HepG2 (cell line): ENCODE measurements around the gene PWWP2A. TPM values are rescaled to one million over a fixed set of nuclear protein-coding genes. Genes with fewer than 3 reads are reported as not detected.

ENCODE experiments used
- AGO1 ChIP-seq: fragments of 200-400 bp; formaldehyde crosslinking; IDR thresholded peaks from 2 replicates; pipeline ENCODE4 v1.6.1; 2017; ENCODE audit warnings: mild to moderate bottlenecking, low read depth, low read length, moderate library complexity; ENCODE audit not compliant: poor library complexity, severe bottlenecking
- ARID5B ChIP-seq: IDR thresholded peaks from 2 replicates; pipeline ENCODE4 v1.4.0; 2020; ENCODE audit warnings: mild to moderate bottlenecking, missing genetic modification reagents
- ATRX ChIP-seq: sonication (generic); formaldehyde crosslinking; IDR thresholded peaks from 2 replicates; pipeline ENCODE4 v1.4.0; 2020; ENCODE audit warnings: missing genetic modification reagents, borderline replicate concordance
- BCL6 ChIP-seq: IDR thresholded peaks from 2 replicates; pipeline ENCODE4 v1.6.1; 2016; ENCODE audit warnings: missing genetic modification reagents, missing compliant biosample characterization
- BRCA1 ChIP-seq: sonication (generic); formaldehyde crosslinking; IDR thresholded peaks from 2 replicates; pipeline ENCODE4 v1.4.0; 2020; ENCODE audit warnings: missing genetic modification reagents
- FOXO1 ChIP-seq: sonication (generic); formaldehyde crosslinking; IDR thresholded peaks from 2 replicates; pipeline ENCODE4 v1.4.0; 2020; ENCODE audit warnings: missing genetic modification reagents
- JUN ChIP-seq: sonication (generic); formaldehyde crosslinking; IDR thresholded peaks from 2 replicates; pipeline ENCODE4 v1.4.0; 2020; ENCODE audit warnings: mild to moderate bottlenecking, missing genetic modification reagents
- KLF6 ChIP-seq: IDR thresholded peaks from 2 replicates; pipeline ENCODE4 v1.8.0; 2016; ENCODE audit warnings: missing biosample characterization, missing genetic modification reagents
- NFYB ChIP-seq: sonication (generic); formaldehyde crosslinking; IDR thresholded peaks from 2 replicates; pipeline ENCODE4 v1.4.0; 2020; ENCODE audit warnings: missing genetic modification reagents
- NR2C2 ChIP-seq: sonication (generic); formaldehyde crosslinking; IDR thresholded peaks from 2 replicates; pipeline ENCODE4 v1.4.0; 2020; ENCODE audit warnings: missing genetic modification reagents, mild to moderate bottlenecking, moderate library complexity, borderline replicate concordance
- NR2F1 ChIP-seq, 2 experiments: fragments of 450-650 bp in 1 of 2; formaldehyde crosslinking in 1 of 2; IDR thresholded peaks; 2 replicates each; pipeline versions ENCODE4 v1.5.0 to v1.6.1; 2016 to 2020; ENCODE audit warnings: mild to moderate bottlenecking in 1 of 2, missing compliant biosample characterization in 1 of 2, missing genetic modification reagents in 1 of 2, moderate library complexity in 1 of 2
- SOX13 ChIP-seq, 3 experiments: fragments of 450-650 bp in 1 of 3; sonication (generic) in 1 of 3; formaldehyde crosslinking in 1 of 3; IDR thresholded peaks in 2 of 3; conservative IDR thresholded peaks in 1 of 3; 2 replicates each; pipeline versions ENCODE4 v1.5.0 to v1.6.1; 2016 to 2020; ENCODE audit warnings: antibody characterized with exemption in 1 of 3, mild to moderate bottlenecking in 1 of 3, missing compliant biosample characterization in 1 of 3, missing genetic modification reagents in 1 of 3, moderate library complexity in 1 of 3
- SRSF9 ChIP-seq: fragments of 200-400 bp; formaldehyde crosslinking; IDR thresholded peaks from 2 replicates; pipeline ENCODE4 v1.6.1; 2018; ENCODE audit warnings: borderline replicate concordance, mild to moderate bottlenecking, low read depth, low read length; ENCODE audit not compliant: insufficient read depth, poor library complexity, severe bottlenecking
- SSRP1 ChIP-seq: IDR thresholded peaks from 2 replicates; pipeline ENCODE4 v1.6.1; 2016; ENCODE audit warnings: control low read depth
- ZNF225 ChIP-seq: sonication (generic); formaldehyde crosslinking; IDR thresholded peaks from 2 replicates; pipeline ENCODE4 v1.4.0; 2020; ENCODE audit warnings: mild to moderate bottlenecking, missing genetic modification reagents
- ZNF234 ChIP-seq: sonication (generic); formaldehyde crosslinking; conservative IDR thresholded peaks from 2 replicates; pipeline ENCODE4 v1.5.1; 2020; ENCODE audit warnings: mild to moderate bottlenecking, missing genetic modification reagents
- ZNF329 ChIP-seq: sonication (generic); formaldehyde crosslinking; IDR thresholded peaks from 2 replicates; pipeline ENCODE4 v1.9.0; 2021; ENCODE audit warnings: low read depth, mild to moderate bottlenecking, missing genetic modification reagents
- ZNF335 ChIP-seq: sonication (generic); formaldehyde crosslinking; IDR thresholded peaks from 2 replicates; pipeline ENCODE4 v1.4.0; 2020; ENCODE audit warnings: missing genetic modification reagents
- ZNF350 ChIP-seq: sonication (generic); formaldehyde crosslinking; IDR thresholded peaks from 2 replicates; pipeline ENCODE4 v1.4.0; 2020; ENCODE audit warnings: mild to moderate bottlenecking, low read depth, missing genetic modification reagents, borderline replicate concordance
- ZNF616 ChIP-seq: sonication (generic); formaldehyde crosslinking; IDR thresholded peaks from 2 replicates; pipeline ENCODE4 v1.5.0; 2020; ENCODE audit warnings: low read depth, mild to moderate bottlenecking, missing genetic modification reagents
- ZNF790 ChIP-seq: sonication (generic); formaldehyde crosslinking; IDR thresholded peaks from 2 replicates; pipeline ENCODE4 v1.8.0; 2022; ENCODE audit warnings: missing genetic modification reagents, mild to moderate bottlenecking, borderline replicate concordance
- ZNF883 ChIP-seq: sonication (generic); formaldehyde crosslinking; IDR thresholded peaks from 2 replicates; pipeline ENCODE4 v1.5.1; 2020; ENCODE audit warnings: mild to moderate bottlenecking, missing genetic modification reagents; ENCODE audit errors: not compliant biosample characterization
- ZSCAN20 ChIP-seq: sonication (generic); formaldehyde crosslinking; IDR thresholded peaks from 2 replicates; pipeline ENCODE4 v1.4.0; 2020; ENCODE audit warnings: missing genetic modification reagents, mild to moderate bottlenecking, borderline replicate concordance
- ZSCAN22 ChIP-seq: sonication (generic); formaldehyde crosslinking; IDR thresholded peaks from 2 replicates; pipeline ENCODE4 v1.4.0; 2020; ENCODE audit warnings: mild to moderate bottlenecking, missing genetic modification reagents
- polyA plus RNA-seq, 8 experiments: library from polyadenylated mRNA; depleted of rRNA in 3 of 8; stranded (reverse) in 7 of 8; unstranded in 1 of 8; fragments of >200 nt; fragmentation: Illumina TruSeq in 4 of 8; extraction: Trizol in 4 of 8; gene quantifications; 2 replicates each; pipeline versions ENCODE4 v1.2.1 to v1.2.3, GENCODE V29; 2011 to 2016; ENCODE audit warnings: low read depth in 4 of 8, missing spikeins in 1 of 8, mixed read lengths in 1 of 8; ENCODE audit not compliant: insufficient read depth in 1 of 8
- total RNA-seq, 5 experiments: library from RNA; depleted of rRNA; stranded (reverse); fragments of >200 nt; fragmentation: Illumina TruSeq; extraction: Trizol; gene quantifications; 2 replicates each; pipeline ENCODE4 v1.2.3, GENCODE V29; 2016; ENCODE audit warnings: low read depth in 1 of 5

Gene PWWP2A
- total and polyA plus RNA-seq, 2 of the 13 experiments (the other 11 are each of a cell fraction or from before 2014, with no cell fraction given), result 7.3 to 16.9 TPM

- TF ChIP-seq SRSF9, result no peak
- no peak for TF ChIP-seq BCL6 (CRISPR knock-in tag)
- no peak for TF ChIP-seq NR2C2 (CRISPR knock-in tag)
- no peak; the same call in 1 of the 2 replicates for TF ChIP-seq FOXO1 (CRISPR knock-in tag)
- TF ChIP-seq ZNF790 (CRISPR knock-in tag), result no peak
- peak; percentile 56; the same call in 1 of the 2 replicates for TF ChIP-seq NFYB (CRISPR knock-in tag)
- TF ChIP-seq JUN (CRISPR knock-in tag), result no peak
- TF ChIP-seq ATRX, result no peak
- TF ChIP-seq ZNF225 (CRISPR knock-in tag), result no peak
- peak; percentile 38; the same call in 1 of the 2 replicates for TF ChIP-seq ZNF335 (CRISPR knock-in tag)
- TF ChIP-seq ARID5B (CRISPR knock-in tag), result peak; percentile 39
- no peak for TF ChIP-seq BRCA1 (CRISPR knock-in tag)
- TF ChIP-seq SSRP1, result no peak
- no peak for TF ChIP-seq ZSCAN20 (CRISPR knock-in tag)
- no peak for TF ChIP-seq ZNF234 (CRISPR knock-in tag)
- no peak for TF ChIP-seq ZNF883 (CRISPR knock-in tag)
- TF ChIP-seq NR2F1 (CRISPR knock-in tag; IDR thresholded peaks at IDR 0.05), result no peak
- peak; percentile 36; the same call in 1 of the 2 replicates for TF ChIP-seq ZNF350 (CRISPR knock-in tag)
- no peak for TF ChIP-seq AGO1
- TF ChIP-seq KLF6, result no peak
- TF ChIP-seq ZSCAN22 (CRISPR knock-in tag), result no peak
- TF ChIP-seq SOX13 (IDR thresholded peaks at IDR 0.05), result no peak
- TF ChIP-seq SOX13 (CRISPR knock-in tag; conservative IDR thresholded peaks at IDR 0.05 in 1 of 2, IDR thresholded peaks at IDR 0.05 in 1 of 2), result no peak; a peak in 1 of 4 replicates
- no peak for TF ChIP-seq ZNF616 (CRISPR knock-in tag)
- no peak for TF ChIP-seq ZNF329 (CRISPR knock-in tag)
Measured at GRCh38 chr5:160165137-160166068, 46.2 kb upstream of the PWWP2A start (continued).
